AG09309 (cell line): ENCODE results near the gene DENND1A.

Source experiments
- DNase-seq: peaks from one replicate; pipeline ENCODE4 v3.0.0-alpha.2; 2010; ENCODE audit warnings: low read depth
- H3K4me3 ChIP-seq: 2 replicates; pipeline ENCODE4 v1.5.1; 2011; ENCODE audit warnings: mild to moderate bottlenecking, low read depth, low read length, moderate library complexity; ENCODE audit not compliant: control insufficient read depth
- CTCF ChIP-seq: IDR thresholded peaks from 2 replicates; pipeline ENCODE4 v1.5.1; 2011; ENCODE audit warnings: mild to moderate bottlenecking, low read depth, low read length, inconsistent platforms; ENCODE audit not compliant: insufficient read depth, control insufficient read depth; ENCODE audit errors: missing control alignments

DENND1A gene

GRCh38 chr9:123370526-123371227, 559.2 kb downstream of the DENND1A start:
- DNase-seq: no peak
- no peak overlapping the region for H3K4me3 ChIP-seq
- TF ChIP-seq CTCF: no peak

- no peak for TF ChIP-seq CTCF
- H3K4me3 ChIP-seq: no peak overlapping the region
- DNase-seq: no peak
Observed at GRCh38 chr9:123370108-123370507, 559.8 kb downstream of the DENND1A start.

- DNase-seq: no peak
- TF ChIP-seq CTCF: no peak
- H3K4me3 ChIP-seq: no peak overlapping the region
Observed at GRCh38 chr9:123369296-123369695, 560.6 kb downstream of the DENND1A start.

- no peak for TF ChIP-seq CTCF
- H3K4me3 ChIP-seq: no peak overlapping the region
- no peak for DNase-seq
Observed at GRCh38 chr9:123368536-123369153, 561.3 kb downstream of the DENND1A start.

GRCh38 chr9:123368023-123368422, 561.9 kb downstream of the DENND1A start:
- DNase-seq: no peak
- TF ChIP-seq CTCF: no peak
- H3K4me3 ChIP-seq: no peak overlapping the region

GRCh38 chr9:123365881-123366528, 563.9 kb downstream of the DENND1A start:
- DNase-seq: no peak
- no peak for TF ChIP-seq CTCF
- no peak overlapping the region for H3K4me3 ChIP-seq
